HG03575 (cell line): ENCODE measurements around the gene MCF2L2.

ENCODE experiments used
- ATAC-seq: cut with Tn5 transposase; IDR thresholded peaks from one replicate; pipeline ENCODE4 v1.9.1; 2021; ENCODE audit not compliant: unreplicated experiment, insufficient number of reproducible peaks, low FRiP score; ENCODE audit errors: extremely low read depth

The MCF2L2 gene

GRCh38 chr3:183281126-183281797 lies 147.2 kb downstream of the MCF2L2 start:
- no peak for ATAC-seq

GRCh38 chr3:183279371-183279770 lies 149.0 kb downstream of the MCF2L2 start:
- no peak for ATAC-seq

GRCh38 chr3:183278479-183279088 lies 149.8 kb downstream of the MCF2L2 start:
- ATAC-seq: no peak

GRCh38 chr3:183277260-183277659 lies 151.2 kb downstream of the MCF2L2 start:
- ATAC-seq: no peak

GRCh38 chr3:183275937-183276336 lies 152.5 kb downstream of the MCF2L2 start:
- no peak for ATAC-seq

- no peak for ATAC-seq
These were observed 153.0 kb downstream of the MCF2L2 start for GRCh38 chr3:183275418-183275817.

- no peak for ATAC-seq
These were observed 153.8 kb downstream of the MCF2L2 start for GRCh38 chr3:183274609-183275008.

GRCh38 chr3:183272791-183273190 lies 155.6 kb downstream of the MCF2L2 start:
- ATAC-seq: no peak

- ATAC-seq: no peak
These were observed 156.3 kb downstream of the MCF2L2 start for GRCh38 chr3:183272142-183272541.

- ATAC-seq: no peak
These were observed 158.1 kb downstream of the MCF2L2 start for GRCh38 chr3:183270344-183270743.

GRCh38 chr3:183269345-183269744 lies 159.1 kb downstream of the MCF2L2 start:
- ATAC-seq: no peak

- no peak for ATAC-seq
These were observed 160.1 kb downstream of the MCF2L2 start for GRCh38 chr3:183268366-183268765.

GRCh38 chr3:183267140-183267539 lies 161.3 kb downstream of the MCF2L2 start:
- no peak for ATAC-seq

- ATAC-seq: no peak
These were observed 162.0 kb downstream of the MCF2L2 start for GRCh38 chr3:183266454-183266853.

GRCh38 chr3:183265834-183266417 lies 162.5 kb downstream of the MCF2L2 start:
- ATAC-seq: no peak

- no peak for ATAC-seq
These were observed 163.2 kb downstream of the MCF2L2 start for GRCh38 chr3:183265157-183265642.

GRCh38 chr3:183264268-183264667 lies 164.2 kb downstream of the MCF2L2 start:
- ATAC-seq: no peak

- no peak for ATAC-seq
These were observed 165.5 kb downstream of the MCF2L2 start for GRCh38 chr3:183262875-183263378.

- ATAC-seq: no peak
These were observed 167.2 kb downstream of the MCF2L2 start for GRCh38 chr3:183261151-183261724.
